ENCODE data around the gene PRDX6. TPM values are rescaled to one million over a fixed set of nuclear protein-coding genes. Genes with fewer than 3 reads are reported as not detected.

Gene PRDX6
- 282 TPM for polyA plus RNA-seq (2013, experiment 1 of 2)
- 283 TPM for polyA plus RNA-seq (2013, experiment 2 of 2)

- Histone ChIP-seq H3K56ac (ENCODE audit: low read length) (peak within 1 kb of the TSS; percentile 98), H4K8ac (ENCODE audit: low read depth, low read length) (no peak within 1 kb of the TSS), H3K9ac (ENCODE audit: low read length) (peak within 1 kb of the TSS; percentile 98), H3K4me1 (ENCODE audit: control insufficient read depth, low read depth, low read length) (peaks cover 2% of the 10 kb centered on the region), H3K79me2 (ENCODE audit: control insufficient read depth, insufficient read depth, low read length) (peaks cover 37% of the 10 kb centered on the region), H2BK120ac (ENCODE audit: low read depth, low read length) (no peak within 1 kb of the TSS), H3K27ac (ENCODE audit: low read depth, low read length) (peak within 1 kb of the TSS; percentile 81), H3K23ac (ENCODE audit: low read length) (peak within 1 kb of the TSS; percentile 56), H2BK15ac (replicated peaks; ENCODE audit: low read depth) (no peak within 1 kb of the TSS), H3K27me3 (ENCODE audit: insufficient read depth, low read length, poor library complexity) (no peaks in the 10 kb centered on the region), H3K36me3 (ENCODE audit: control insufficient read depth, insufficient read depth, low read length) (peaks cover 8% of the 10 kb centered on the region), H3K4me3 (ENCODE audit: low read length) (peak within 1 kb of the TSS; percentile 73), H3K4ac (ENCODE audit: low read depth, low read length) (peak within 1 kb of the TSS; percentile 76), H2AK5ac (ENCODE audit: low read length) (peak within 1 kb of the TSS; percentile 10), H4K5ac (ENCODE audit: low read length) (no peak within 1 kb of the TSS), H3K18ac (ENCODE audit: low read length) (peak within 1 kb of the TSS; percentile 62), H3K79me1 (ENCODE audit: low read length) (peaks cover 10% of the 10 kb centered on the region), H3K4me2 (ENCODE audit: low read length) (peak within 1 kb of the TSS; percentile 89), H2BK5ac (ENCODE audit: low read length) (peak within 1 kb of the TSS; percentile 85)
- WGBS (ENCODE audit: extremely low coverage, insufficient coverage, low lambda C conversion rate): no CpG with 5 or more reads among the region's 69 CpGs
- no peak for DNase-seq
Observed at GRCh38 chr1:173477286-173478093, at the start of gene PRDX6. Gene PRDX6, plus strand, starts transcription at chr1:173477335. Its CDS starts 63 bp downstream, at chr1:173477398.

- Histone ChIP-seq H3K79me1 (ENCODE audit: low read length) (no peaks in the 10 kb centered on the region), H3K36me3 (ENCODE audit: control insufficient read depth, insufficient read depth, low read length) (no peaks in the 10 kb centered on the region), H2AK5ac (ENCODE audit: low read length) (no peak overlapping the region), H3K9ac (ENCODE audit: low read length) (peak overlapping the region; percentile 18), H2BK5ac (ENCODE audit: low read length) (no peak overlapping the region), H3K56ac (ENCODE audit: low read length) (peak overlapping the region; percentile 73), H3K23ac (ENCODE audit: low read length) (no peak overlapping the region), H2BK120ac (ENCODE audit: low read depth, low read length) (no peak overlapping the region), H4K5ac (ENCODE audit: low read length) (no peak overlapping the region), H3K4me3 (ENCODE audit: low read length) (no peak overlapping the region), H3K18ac (ENCODE audit: low read length) (peak overlapping the region; percentile 92), H3K27ac (ENCODE audit: low read depth, low read length) (no peak overlapping the region), H3K27me3 (ENCODE audit: insufficient read depth, low read length, poor library complexity) (no peaks in the 10 kb centered on the region), H3K4ac (ENCODE audit: low read depth, low read length) (peak overlapping the region; percentile 52), H3K79me2 (ENCODE audit: control insufficient read depth, insufficient read depth, low read length) (no peaks in the 10 kb centered on the region), H4K8ac (ENCODE audit: low read depth, low read length) (no peak overlapping the region), H3K4me2 (ENCODE audit: low read length) (no peak overlapping the region), H3K4me1 (ENCODE audit: control insufficient read depth, low read depth, low read length) (peaks cover 6% of the 10 kb centered on the region), H2BK15ac (replicated peaks; ENCODE audit: low read depth) (no peak overlapping the region)
- DNase-seq: peak; percentile 90
- WGBS (ENCODE audit: extremely low coverage, insufficient coverage, low lambda C conversion rate): no CpG with 5 or more reads among the region's 15 CpGs
Observed at GRCh38 chr1:173429471-173430402, 47.4 kb upstream of the PRDX6 start.

GRCh38 chr1:173430677-173431303 lies 46.3 kb upstream of the PRDX6 start:
- no peak overlapping the region for H3K9ac ChIP-seq (ENCODE audit: low read length)
- no peak overlapping the region for H3K18ac ChIP-seq (ENCODE audit: low read length)
- no peak overlapping the region for H2AK5ac ChIP-seq (ENCODE audit: low read length)
- no peak overlapping the region for H4K8ac ChIP-seq (ENCODE audit: low read depth, low read length)
- no peak overlapping the region for H3K4me2 ChIP-seq (ENCODE audit: low read length)
- H3K36me3 ChIP-seq (ENCODE audit: control insufficient read depth, insufficient read depth, low read length): no peaks in the 10 kb centered on the region
- no peak overlapping the region for H3K56ac ChIP-seq (ENCODE audit: low read length)
- no peak overlapping the region for H2BK5ac ChIP-seq (ENCODE audit: low read length)
- no peak overlapping the region for H2BK15ac ChIP-seq (replicated peaks; ENCODE audit: low read depth)
- no peak overlapping the region for H3K4ac ChIP-seq (ENCODE audit: low read depth, low read length)
- no peaks in the 10 kb centered on the region for H3K79me1 ChIP-seq (ENCODE audit: low read length)
- H3K79me2 ChIP-seq (ENCODE audit: control insufficient read depth, insufficient read depth, low read length): no peaks in the 10 kb centered on the region
- no peak overlapping the region for H2BK120ac ChIP-seq (ENCODE audit: low read depth, low read length)
- no peak overlapping the region for H4K5ac ChIP-seq (ENCODE audit: low read length)
- H3K27me3 ChIP-seq (ENCODE audit: insufficient read depth, low read length, poor library complexity): no peaks in the 10 kb centered on the region
- DNase-seq: peak; percentile 24
- no peak overlapping the region for H3K23ac ChIP-seq (ENCODE audit: low read length)
- no peak overlapping the region for H3K4me3 ChIP-seq (ENCODE audit: low read length)
- WGBS (ENCODE audit: extremely low coverage, insufficient coverage, low lambda C conversion rate): no CpG with 5 or more reads among the region's 2 CpGs
- no peak overlapping the region for H3K27ac ChIP-seq (ENCODE audit: low read depth, low read length)
- H3K4me1 ChIP-seq (ENCODE audit: control insufficient read depth, low read depth, low read length): peaks cover 2% of the 10 kb centered on the region

GRCh38 chr1:173431304-173432045 lies 45.7 kb upstream of the PRDX6 start:
- no peaks in the 10 kb centered on the region for H3K79me2 ChIP-seq (ENCODE audit: control insufficient read depth, insufficient read depth, low read length)
- H3K9ac ChIP-seq (ENCODE audit: low read length): no peak overlapping the region
- H3K4me3 ChIP-seq (ENCODE audit: low read length): no peak overlapping the region
- H4K8ac ChIP-seq (ENCODE audit: low read depth, low read length): no peak overlapping the region
- no peak overlapping the region for H3K4ac ChIP-seq (ENCODE audit: low read depth, low read length)
- H3K4me1 ChIP-seq (ENCODE audit: control insufficient read depth, low read depth, low read length): peaks cover 2% of the 10 kb centered on the region
- no CpG with 5 or more reads among the region's 6 CpGs for WGBS (ENCODE audit: extremely low coverage, insufficient coverage, low lambda C conversion rate)
- H3K27me3 ChIP-seq (ENCODE audit: insufficient read depth, low read length, poor library complexity): no peaks in the 10 kb centered on the region
- no peak overlapping the region for H2BK5ac ChIP-seq (ENCODE audit: low read length)
- DNase-seq: peak; percentile 96
- H3K4me2 ChIP-seq (ENCODE audit: low read length): no peak overlapping the region
- peak overlapping the region; percentile 54 for H3K56ac ChIP-seq (ENCODE audit: low read length)
- no peaks in the 10 kb centered on the region for H3K79me1 ChIP-seq (ENCODE audit: low read length)
- no peak overlapping the region for H3K23ac ChIP-seq (ENCODE audit: low read length)
- no peak overlapping the region for H3K27ac ChIP-seq (ENCODE audit: low read depth, low read length)
- H2BK120ac ChIP-seq (ENCODE audit: low read depth, low read length): no peak overlapping the region
- no peak overlapping the region for H3K18ac ChIP-seq (ENCODE audit: low read length)
- no peak overlapping the region for H2AK5ac ChIP-seq (ENCODE audit: low read length)
- H3K36me3 ChIP-seq (ENCODE audit: control insufficient read depth, insufficient read depth, low read length): no peaks in the 10 kb centered on the region
- no peak overlapping the region for H2BK15ac ChIP-seq (replicated peaks; ENCODE audit: low read depth)
- H4K5ac ChIP-seq (ENCODE audit: low read length): no peak overlapping the region

- H4K8ac ChIP-seq (ENCODE audit: low read depth, low read length): no peak overlapping the region
- peaks cover 2% of the 10 kb centered on the region for H3K4me1 ChIP-seq (ENCODE audit: control insufficient read depth, low read depth, low read length)
- no peak overlapping the region for H3K23ac ChIP-seq (ENCODE audit: low read length)
- no peak overlapping the region for H2BK5ac ChIP-seq (ENCODE audit: low read length)
- no peak overlapping the region for H2AK5ac ChIP-seq (ENCODE audit: low read length)
- no peak overlapping the region for H4K5ac ChIP-seq (ENCODE audit: low read length)
- H3K27ac ChIP-seq (ENCODE audit: low read depth, low read length): no peak overlapping the region
- DNase-seq: no peak
- H3K56ac ChIP-seq (ENCODE audit: low read length): no peak overlapping the region
- H2BK120ac ChIP-seq (ENCODE audit: low read depth, low read length): no peak overlapping the region
- no peak overlapping the region for H3K4me2 ChIP-seq (ENCODE audit: low read length)
- no peaks in the 10 kb centered on the region for H3K27me3 ChIP-seq (ENCODE audit: insufficient read depth, low read length, poor library complexity)
- no peak overlapping the region for H3K4me3 ChIP-seq (ENCODE audit: low read length)
- no peak overlapping the region for H3K18ac ChIP-seq (ENCODE audit: low read length)
- no peak overlapping the region for H3K9ac ChIP-seq (ENCODE audit: low read length)
- H3K4ac ChIP-seq (ENCODE audit: low read depth, low read length): no peak overlapping the region
- no peaks in the 10 kb centered on the region for H3K79me2 ChIP-seq (ENCODE audit: control insufficient read depth, insufficient read depth, low read length)
- no CpG with 5 or more reads among the region's 2 CpGs for WGBS (ENCODE audit: extremely low coverage, insufficient coverage, low lambda C conversion rate)
- H2BK15ac ChIP-seq (replicated peaks; ENCODE audit: low read depth): no peak overlapping the region
- H3K36me3 ChIP-seq (ENCODE audit: control insufficient read depth, insufficient read depth, low read length): no peaks in the 10 kb centered on the region
- H3K79me1 ChIP-seq (ENCODE audit: low read length): no peaks in the 10 kb centered on the region
Observed at GRCh38 chr1:173432331-173432730, 44.8 kb upstream of the PRDX6 start.

Measured in mesendoderm (in vitro differentiated cells).